ENCODE data around the gene IFNA6. TPM values are rescaled to one million over a fixed set of nuclear protein-coding genes. Genes with fewer than 3 reads are reported as not detected.

Gene IFNA6
- total RNA-seq, 1 donor from 2014 or later = not detected

DNA sequence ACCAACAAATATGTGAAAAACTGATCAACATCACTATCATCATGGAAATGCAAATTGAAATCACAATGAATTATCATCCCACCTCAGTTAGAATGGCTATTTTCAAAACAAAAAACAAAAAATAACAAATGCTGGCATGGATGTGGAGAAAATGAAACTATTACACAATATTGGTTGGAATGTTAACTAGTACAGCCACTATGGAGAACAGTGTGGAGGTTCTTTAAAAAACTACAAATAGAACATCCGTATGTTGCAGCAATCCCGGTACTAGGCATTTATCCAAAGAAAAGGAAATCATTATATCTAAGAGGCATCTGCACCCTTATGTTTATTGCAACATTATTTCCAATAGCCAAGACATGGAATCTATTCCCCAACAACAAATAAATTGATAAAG, 36.5 kb downstream of the IFNA6 start:
- H3K27me3 ChIP-seq = peaks cover 10% of the 10 kb centered on the region
- no peaks in the 10 kb centered on the region for H3K4me1 ChIP-seq
- no peak overlapping the region for H3K27ac ChIP-seq
- DNase-seq (no peak), ATAC-seq (no peak)
- H3K36me3 ChIP-seq = no peaks in the 10 kb centered on the region
- intact Hi-C loops (cut with DNase I) = no loop called here
- no peaks in the 10 kb centered on the region for H3K9me3 ChIP-seq
- no peak overlapping the region for H3K4me3 ChIP-seq
- TF ChIP-seq, protein P1, sequence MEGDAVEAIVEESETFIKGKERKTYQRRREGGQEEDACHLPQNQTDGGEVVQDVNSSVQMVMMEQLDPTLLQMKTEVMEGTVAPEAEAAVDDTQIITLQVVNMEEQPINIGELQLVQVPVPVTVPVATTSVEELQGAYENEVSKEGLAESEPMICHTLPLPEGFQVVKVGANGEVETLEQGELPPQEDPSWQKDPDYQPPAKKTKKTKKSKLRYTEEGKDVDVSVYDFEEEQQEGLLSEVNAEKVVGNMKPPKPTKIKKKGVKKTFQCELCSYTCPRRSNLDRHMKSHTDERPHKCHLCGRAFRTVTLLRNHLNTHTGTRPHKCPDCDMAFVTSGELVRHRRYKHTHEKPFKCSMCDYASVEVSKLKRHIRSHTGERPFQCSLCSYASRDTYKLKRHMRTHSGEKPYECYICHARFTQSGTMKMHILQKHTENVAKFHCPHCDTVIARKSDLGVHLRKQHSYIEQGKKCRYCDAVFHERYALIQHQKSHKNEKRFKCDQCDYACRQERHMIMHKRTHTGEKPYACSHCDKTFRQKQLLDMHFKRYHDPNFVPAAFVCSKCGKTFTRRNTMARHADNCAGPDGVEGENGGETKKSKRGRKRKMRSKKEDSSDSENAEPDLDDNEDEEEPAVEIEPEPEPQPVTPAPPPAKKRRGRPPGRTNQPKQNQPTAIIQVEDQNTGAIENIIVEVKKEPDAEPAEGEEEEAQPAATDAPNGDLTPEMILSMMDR (IDR thresholded peaks at IDR 0.05) = no peak

GRCh38 chr9:21311889-21312288, 38.8 kb downstream of the IFNA6 start:
- Histone ChIP-seq H3K27me3 (peaks cover 10% of the 10 kb centered on the region), H3K27ac (no peak overlapping the region), H3K36me3 (no peaks in the 10 kb centered on the region), H3K9me3 (no peaks in the 10 kb centered on the region), H3K4me3 (no peak overlapping the region), H3K4me1 (no peaks in the 10 kb centered on the region)
- TF ChIP-seq, protein P1 (IDR thresholded peaks at IDR 0.05) = no peak
- DNase-seq (no peak), ATAC-seq (no peak)
- intact Hi-C loops (cut with DNase I) = no loop called here

GRCh38 chr9:21305213-21305612, 45.5 kb downstream of the IFNA6 start, which contains the start of gene IFNA5:
IFNA5 (minus strand) TSS chr9:21305313; CDS start chr9:21305256, 57 bp downstream.
- no peak within 1 kb of the TSS for H3K27ac ChIP-seq
- no peaks in the 10 kb centered on the region for H3K36me3 ChIP-seq
- no peak for DNase-seq
- H3K4me3 ChIP-seq = no peak within 1 kb of the TSS
- ATAC-seq = no peak
- intact Hi-C loops (cut with DNase I) = no loop called here
- no peaks in the 10 kb centered on the region for H3K9me3 ChIP-seq
- H3K4me1 ChIP-seq = no peaks in the 10 kb centered on the region
- TF ChIP-seq, protein P1 (IDR thresholded peaks at IDR 0.05) = no peak
- no peaks in the 10 kb centered on the region for H3K27me3 ChIP-seq

Other genes with a start within 250 kb of the IFNA6 start
- not detected for gene IFNW1, start 209.1 kb downstream of the IFNA6 start, total RNA-seq
- gene IFNA21, start 184.2 kb downstream of the IFNA6 start, total RNA-seq = not detected
- gene IFNA4, start 163.3 kb downstream of the IFNA6 start, total RNA-seq = not detected
- gene IFNA7, start 148.7 kb downstream of the IFNA6 start, total RNA-seq = not detected
- not detected for gene IFNA10, start 143.7 kb downstream of the IFNA6 start, total RNA-seq
- gene IFNA16, start 133.6 kb downstream of the IFNA6 start, total RNA-seq = not detected
- not detected for gene IFNA17, start 122.7 kb downstream of the IFNA6 start, total RNA-seq
- not detected for gene IFNA14, start 110.9 kb downstream of the IFNA6 start, total RNA-seq
- not detected for gene IFNA5, start 45.6 kb downstream of the IFNA6 start, total RNA-seq
- 22.2 TPM for gene KLHL9, start 15.5 kb downstream of the IFNA6 start, total RNA-seq
- not detected for gene IFNA13, start 17.2 kb upstream of the IFNA6 start, total RNA-seq
- not detected for gene IFNA2, start 34.5 kb upstream of the IFNA6 start, total RNA-seq
- not detected for gene IFNA8, start 58.2 kb upstream of the IFNA6 start, total RNA-seq
- gene IFNA1, start 89.6 kb upstream of the IFNA6 start, total RNA-seq = not detected
- gene IFNE, start 131.4 kb upstream of the IFNA6 start, total RNA-seq = not detected